DOHH2 (cell line): ENCODE results near the gene MTSS2.

ENCODE experiments used
- CTCF ChIP-seq: fragments of 200-600 bp; sonication (generic); IDR thresholded peaks from one replicate; pipeline ENCODE4 v1.5.1; 2014; ENCODE audit warnings: antibody characterized with exemption, mild to moderate bottlenecking, low read depth, low read length; ENCODE audit not compliant: poor library complexity, severe bottlenecking
- EZH2phosphoT487 ChIP-seq: fragments of 200-600 bp; sonication (generic); IDR thresholded peaks from 2 replicates; pipeline ENCODE4 v1.6.1; 2017; ENCODE audit warnings: borderline replicate concordance, mild to moderate bottlenecking, antibody characterized with exemption, low read length, moderate library complexity, mixed read lengths

- no peak for TF ChIP-seq CTCF
- no peak for TF ChIP-seq EZH2phosphoT487
Observed at GRCh38 chr16:70684146-70685060, 1.4 kb downstream of the MTSS2 start.
